ENCODE results near the gene NR2E3.
A peak's percentile ranks its signal among the peaks of the same experiment; 100 is the strongest.
"Not testable (repeated sequence)": the region's sequence is repeated elsewhere in the genome, so short reads cannot be mapped to it uniquely, and the experiment has no call there.

Gene NR2E3

GRCh38 chr15:71820127-71820526 is 9.8 kb downstream of the NR2E3 start:
- DNase-seq: no peak

GRCh38 chr15:71821547-71822129 is 11.3 kb downstream of the NR2E3 start:
- DNase-seq: no peak

- DNase-seq: no peak
Observed at GRCh38 chr15:71822890-71823630, 12.7 kb downstream of the NR2E3 start.

- no peak for DNase-seq
Observed at GRCh38 chr15:71823801-71824200, 13.4 kb downstream of the NR2E3 start.

- no peak for DNase-seq
Observed at GRCh38 chr15:71825021-71825730, 14.8 kb downstream of the NR2E3 start.

- no peak for DNase-seq
Observed at GRCh38 chr15:71826196-71826595, 15.8 kb downstream of the NR2E3 start.

- DNase-seq: no peak
Observed at GRCh38 chr15:71830981-71831380, 20.6 kb downstream of the NR2E3 start.

- DNase-seq: no peak
Observed at GRCh38 chr15:71841563-71841962, 31.2 kb downstream of the NR2E3 start.

- no peak for DNase-seq
Observed at GRCh38 chr15:71844916-71845315, 34.6 kb downstream of the NR2E3 start.

GRCh38 chr15:71853543-71853942 is 43.2 kb downstream of the NR2E3 start:
- DNase-seq: peak; percentile 42

GRCh38 chr15:71858232-71858631 is 47.9 kb downstream of the NR2E3 start:
- DNase-seq: not testable (repeated sequence)
